CD4-positive, CD25-positive, alpha-beta regulatory T cell (primary cell): Measurements from ENCODE around the gene MAPKBP1. TPM values are rescaled to one million over a fixed set of nuclear protein-coding genes. Genes with fewer than 3 reads are reported as not detected.

Experiments
- ATAC-seq, 2 donors: fragments of 150-1000 bp; cut with Tn5 transposase; one replicate each; pipeline ENCODE4 v1.10.0; 2021; ENCODE audit warnings: low read depth in 2 of 2, moderate number of reproducible peaks in 2 of 2, moderate library complexity in 1 of 2
- DNase-seq, 3 donors: peaks; one replicate each; pipeline versions ENCODE4 v3.0.0 to v3.0.0-alpha.2; 2012 to 2022; ENCODE audit warnings: mixed read lengths in 1 of 3
- H3K27ac ChIP-seq: one replicate; pipeline ENCODE4 v1.7.0; 2013; ENCODE audit warnings: mild to moderate bottlenecking, low read length; ENCODE audit not compliant: insufficient read depth, poor library complexity, severe bottlenecking
- H3K27me3 ChIP-seq: one replicate; pipeline ENCODE4 v1.7.0; 2013; ENCODE audit warnings: low read length; ENCODE audit not compliant: control insufficient read depth, insufficient read depth
- H3K36me3 ChIP-seq: one replicate; pipeline ENCODE4 v1.7.0; 2013; ENCODE audit warnings: mild to moderate bottlenecking, low read length, moderate library complexity; ENCODE audit not compliant: control insufficient read depth, insufficient read depth
- H3K4me1 ChIP-seq: 2 replicates; pipeline ENCODE4 v1.7.0; 2013; ENCODE audit warnings: mild to moderate bottlenecking, low read length; ENCODE audit not compliant: insufficient read depth, control insufficient read depth, poor library complexity, severe bottlenecking
- H3K4me3 ChIP-seq: one replicate; pipeline ENCODE4 v1.7.0; 2013; ENCODE audit warnings: low read depth, mild to moderate bottlenecking, low read length, moderate library complexity
- H3K9me3 ChIP-seq, 2 experiments: 1 replicate in 1 of 2; 2 replicates in 1 of 2; pipeline ENCODE4 v1.7.0; 2013; ENCODE audit warnings: low read length in 2 of 2, mild to moderate bottlenecking in 1 of 2, moderate library complexity in 1 of 2; ENCODE audit not compliant: control insufficient read depth in 2 of 2
- H3K27ac Mint-ChIP-seq, 3 donors: one replicate each; pipeline ENCODE4 v1.8.0; 2020 to 2022; ENCODE audit warnings: mild to moderate bottlenecking in 3 of 3, mixed read lengths in 3 of 3, moderate library complexity in 2 of 3
- H3K27me3 Mint-ChIP-seq: one replicate; pipeline ENCODE4 v1.8.0; 2022; ENCODE audit warnings: mild to moderate bottlenecking, mixed read lengths
- H3K36me3 Mint-ChIP-seq: one replicate; pipeline ENCODE4 v1.8.0; 2020; ENCODE audit warnings: mixed read lengths
- H3K4me1 Mint-ChIP-seq, 4 donors: one replicate each; pipeline ENCODE4 v1.8.0; 2020 to 2022; ENCODE audit warnings: mixed read lengths in 4 of 4, mild to moderate bottlenecking in 1 of 4
- H3K4me3 Mint-ChIP-seq, 4 donors: one replicate each; pipeline ENCODE4 v1.8.0; 2020 to 2022; ENCODE audit warnings: mild to moderate bottlenecking in 4 of 4, mixed read lengths in 4 of 4, moderate library complexity in 3 of 4
- H3K9me3 Mint-ChIP-seq, 7 donors: one replicate each; pipeline ENCODE4 v1.8.0; 2020 to 2022; ENCODE audit warnings: mixed read lengths in 7 of 7, mild to moderate bottlenecking in 3 of 7, moderate library complexity in 2 of 7
- polyA plus RNA-seq, 4 donors: library from polyadenylated mRNA; unstranded; fragments of 300-500 nt; fragmentation: Illumina TruSeq; gene quantifications; one replicate each; pipeline ENCODE4 v1.2.3, GENCODE V29; 2021
- total RNA-seq: library from RNA; stranded (reverse); gene quantifications from one replicate; pipeline ENCODE4 v1.2.3, GENCODE V29; 2022

Gene MAPKBP1
- total and polyA plus RNA-seq, 5 donors from 2014 or later, result 1.9 to 40.4 (median 2.7) TPM

DNA sequence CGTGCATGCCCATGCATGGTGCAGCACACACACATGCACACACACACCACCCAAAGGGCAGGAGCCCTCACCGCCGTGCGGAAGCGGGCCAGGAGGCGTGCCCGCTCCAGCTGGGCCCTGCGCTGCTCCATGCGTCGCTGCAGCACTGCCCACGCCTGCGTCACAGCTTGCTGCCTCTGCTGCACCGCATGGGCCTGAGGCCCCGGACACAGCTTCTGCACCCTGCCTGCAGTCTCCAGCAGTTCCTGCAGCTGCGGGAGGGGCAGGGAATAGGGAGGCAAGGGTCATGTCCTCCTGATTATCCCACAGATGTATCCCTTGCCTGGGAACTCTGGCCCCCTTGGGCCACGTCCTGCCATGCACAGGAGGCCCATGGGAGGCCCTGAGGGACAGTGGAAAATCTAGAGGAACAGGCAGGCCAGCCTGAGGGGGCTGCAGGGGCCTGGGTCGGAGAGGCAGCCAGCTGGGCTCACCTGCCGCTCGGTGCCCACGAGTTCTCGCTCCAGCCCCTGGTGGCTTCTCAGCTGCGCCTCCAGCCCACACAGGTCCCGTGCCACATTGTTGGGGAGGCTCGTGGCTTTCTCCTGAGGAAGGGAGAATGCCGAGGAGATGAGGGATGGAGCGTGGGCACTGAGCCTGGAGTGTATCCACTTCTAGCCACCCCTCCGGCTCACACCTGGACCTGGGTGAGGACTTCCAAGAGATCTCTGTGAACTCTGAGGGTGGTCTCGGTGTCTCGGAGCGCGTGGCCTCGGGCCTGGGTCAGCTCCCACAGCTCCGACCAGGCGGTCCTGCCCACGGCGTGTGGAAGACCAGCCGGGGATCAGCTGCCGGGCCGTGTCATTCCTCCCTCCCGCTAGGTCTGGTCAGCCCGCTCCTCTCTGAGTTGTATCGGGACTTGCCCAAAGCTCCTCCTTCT lies 95.7 kb downstream of the MAPKBP1 start:
- no peak for DNase-seq
- H3K4me3 Mint-ChIP-seq, result peak overlapping the region in 3 of 4 donors; percentile 2 to 76 (median 24)
- peaks cover 10% of the 10 kb centered on the region for H3K4me1 ChIP-seq
- H3K4me3 ChIP-seq, result no peak overlapping the region
- no peak for ATAC-seq
- peaks cover 7% of the 10 kb centered on the region for H3K27me3 Mint-ChIP-seq
- H3K36me3 ChIP-seq, result no peaks in the 10 kb centered on the region
- H3K9me3 ChIP-seq, result no peaks in the 10 kb centered on the region
- no peak overlapping the region for H3K27ac ChIP-seq
- H3K27me3 ChIP-seq, result no peaks in the 10 kb centered on the region
- H3K36me3 Mint-ChIP-seq, result no peaks in the 10 kb centered on the region
- H3K27ac Mint-ChIP-seq, result peak overlapping the region in 2 of 3 donors; percentile 90 to 92
- H3K4me1 Mint-ChIP-seq, result peaks cover 0 to 16% (median 8%) of the 10 kb centered on the region in 4 donors
- peaks cover 0 to 1% (median 0%) of the 10 kb centered on the region in 7 donors for H3K9me3 Mint-ChIP-seq

GRCh38 chr15:41870689-41871081 lies 96.4 kb downstream of the MAPKBP1 start:
- H3K4me3 ChIP-seq, result no peak overlapping the region
- peaks cover 10% of the 10 kb centered on the region for H3K4me1 ChIP-seq
- Mint-ChIP-seq H3K9me3 (peaks cover 0 to 1% (median 0%) of the 10 kb centered on the region in 7 donors), H3K27ac (peak overlapping the region in 2 of 3 donors; percentile 90 to 92), H3K4me1 (peaks cover 0 to 18% (median 8%) of the 10 kb centered on the region in 4 donors), H3K36me3 (no peaks in the 10 kb centered on the region), H3K4me3 (peak overlapping the region in 3 of 4 donors; percentile 2 to 76 (median 24)), H3K27me3 (peaks cover 7% of the 10 kb centered on the region)
- no peaks in the 10 kb centered on the region for H3K36me3 ChIP-seq
- no peak overlapping the region for H3K27ac ChIP-seq
- no peaks in the 10 kb centered on the region for H3K27me3 ChIP-seq
- ATAC-seq (peak; percentile 80 to 92), DNase-seq (peak; percentile 15 to 84 (median 59))
- H3K9me3 ChIP-seq, result no peaks in the 10 kb centered on the region

GRCh38 chr15:41871175-41871905 lies 97.1 kb downstream of the MAPKBP1 start:
- no peaks in the 10 kb centered on the region for H3K36me3 Mint-ChIP-seq
- Histone ChIP-seq H3K9me3 (no peaks in the 10 kb centered on the region), H3K27ac (no peak overlapping the region), H3K27me3 (no peaks in the 10 kb centered on the region), H3K4me3 (no peak overlapping the region), H3K4me1 (peaks cover 10% of the 10 kb centered on the region), H3K36me3 (no peaks in the 10 kb centered on the region)
- peaks cover 7% of the 10 kb centered on the region for H3K27me3 Mint-ChIP-seq
- DNase-seq, result no peak
- ATAC-seq, result no peak
- H3K27ac Mint-ChIP-seq, result peak overlapping the region in 1 of 3 donors; percentile 90
- no peak overlapping the region for H3K4me3 Mint-ChIP-seq
- peaks cover 0 to 1% (median 0%) of the 10 kb centered on the region in 7 donors for H3K9me3 Mint-ChIP-seq
- H3K4me1 Mint-ChIP-seq, result peaks cover 0 to 18% (median 8%) of the 10 kb centered on the region in 4 donors

- Histone ChIP-seq H3K36me3 (no peaks in the 10 kb centered on the region), H3K27ac (no peak overlapping the region), H3K27me3 (no peaks in the 10 kb centered on the region), H3K4me1 (peaks cover 10% of the 10 kb centered on the region), H3K9me3 (no peaks in the 10 kb centered on the region), H3K4me3 (no peak overlapping the region)
- no peaks in the 10 kb centered on the region for H3K36me3 Mint-ChIP-seq
- peaks cover 0 to 18% (median 8%) of the 10 kb centered on the region in 4 donors for H3K4me1 Mint-ChIP-seq
- H3K27ac Mint-ChIP-seq, result peak overlapping the region in 2 of 3 donors; percentile 15 to 82
- H3K27me3 Mint-ChIP-seq, result peaks cover 7% of the 10 kb centered on the region
- no peak for ATAC-seq
- DNase-seq, result no peak
- H3K9me3 Mint-ChIP-seq, result peaks cover 0 to 1% (median 0%) of the 10 kb centered on the region in 7 donors
- H3K4me3 Mint-ChIP-seq, result no peak overlapping the region
Observed at GRCh38 chr15:41872166-41872747, 98.0 kb downstream of the MAPKBP1 start.

- peaks cover 0 to 18% (median 8%) of the 10 kb centered on the region in 4 donors for H3K4me1 Mint-ChIP-seq
- H3K27ac Mint-ChIP-seq, result peak overlapping the region in 1 of 3 donors; percentile 44
Observed at GRCh38 chr15:41873711-41874110, 99.4 kb downstream of the MAPKBP1 start.

DNA sequence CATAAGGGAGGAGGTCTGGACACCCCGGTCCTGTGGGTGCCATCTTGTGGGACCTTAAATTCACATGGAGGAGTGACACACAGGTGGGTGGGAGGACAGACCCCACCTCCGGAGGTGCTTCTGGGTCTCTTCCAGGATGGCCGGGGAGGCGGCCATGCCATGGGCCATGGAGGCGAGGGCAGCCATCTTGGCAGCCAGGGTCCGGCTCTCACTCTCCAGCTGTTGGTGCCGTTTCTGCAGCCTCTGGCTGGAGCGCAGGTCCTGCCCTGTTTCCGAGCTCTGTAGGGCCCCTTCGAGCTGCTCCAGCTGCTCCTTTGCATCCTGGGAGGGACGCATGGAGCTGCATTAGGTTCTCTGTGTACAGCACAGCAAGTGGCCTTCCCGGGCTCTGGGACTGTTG lies 100.5 kb downstream of the MAPKBP1 start:
- no peak for DNase-seq
- H3K27ac ChIP-seq, result no peak overlapping the region
- Mint-ChIP-seq H3K4me1 (peaks cover 0 to 16% (median 8%) of the 10 kb centered on the region in 4 donors), H3K27me3 (peaks cover 7% of the 10 kb centered on the region), H3K9me3 (no peaks in the 10 kb centered on the region), H3K27ac (no peak overlapping the region), H3K4me3 (no peak overlapping the region), H3K36me3 (no peaks in the 10 kb centered on the region)
- H3K4me3 ChIP-seq, result no peak overlapping the region
- H3K4me1 ChIP-seq, result peaks cover 10% of the 10 kb centered on the region
- no peaks in the 10 kb centered on the region for H3K27me3 ChIP-seq
- no peak for ATAC-seq
- no peaks in the 10 kb centered on the region for H3K36me3 ChIP-seq
- no peaks in the 10 kb centered on the region for H3K9me3 ChIP-seq

More at GRCh38 chr15:41873711-41874110, 99.4 kb downstream of the MAPKBP1 start:
- Histone ChIP-seq H3K27ac (no peak overlapping the region), H3K9me3 (no peaks in the 10 kb centered on the region), H3K27me3 (no peaks in the 10 kb centered on the region), H3K4me1 (peaks cover 10% of the 10 kb centered on the region), H3K4me3 (no peak overlapping the region), H3K36me3 (no peaks in the 10 kb centered on the region)
- Mint-ChIP-seq H3K9me3 (peaks cover 0 to 1% (median 0%) of the 10 kb centered on the region in 7 donors), H3K36me3 (no peaks in the 10 kb centered on the region), H3K4me3 (no peak overlapping the region), H3K27me3 (peaks cover 7% of the 10 kb centered on the region)
- ATAC-seq, result no peak
- no peak for DNase-seq

DNA sequence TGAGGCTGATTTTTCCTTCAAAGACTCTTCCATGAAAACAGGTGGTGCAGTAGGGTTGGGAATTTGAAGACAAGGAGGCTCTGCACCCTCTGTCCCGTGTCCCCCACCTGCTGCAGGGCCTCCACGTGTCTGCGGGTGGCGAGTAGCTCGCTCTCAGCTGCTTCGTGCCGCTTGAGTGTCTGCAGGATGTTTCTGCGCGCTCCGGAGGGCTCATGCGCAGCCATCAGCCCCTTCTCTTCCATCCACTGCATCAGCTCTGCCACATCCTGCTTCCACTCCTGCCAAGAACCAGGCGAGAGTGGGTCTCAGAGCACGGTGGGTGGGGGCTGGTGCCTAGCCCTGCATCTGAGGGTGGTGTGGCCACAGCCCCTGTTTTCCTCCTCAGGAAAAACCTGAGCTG lies 101.7 kb downstream of the MAPKBP1 start:
- Mint-ChIP-seq H3K36me3 (no peaks in the 10 kb centered on the region), H3K27me3 (peaks cover 13% of the 10 kb centered on the region), H3K27ac (no peak overlapping the region), H3K4me3 (no peak overlapping the region), H3K4me1 (peaks cover 0 to 10% (median 4%) of the 10 kb centered on the region in 4 donors), H3K9me3 (no peaks in the 10 kb centered on the region)
- Histone ChIP-seq H3K9me3 (no peaks in the 10 kb centered on the region), H3K4me1 (peaks cover 2% of the 10 kb centered on the region), H3K4me3 (no peak overlapping the region), H3K36me3 (no peaks in the 10 kb centered on the region), H3K27me3 (no peaks in the 10 kb centered on the region), H3K27ac (no peak overlapping the region)
- DNase-seq (no peak), ATAC-seq (no peak)
